Gastroesophageal sphincter (tissue), 3 donors: Measurements from ENCODE around the gene EPHB2.

Source experiments
- CTCF ChIP-seq, 4 experiments: fragments of 200-600 bp in 2 of 4; fragments of 450-650 bp in 2 of 4; sonication (generic) in 1 of 4; IDR thresholded peaks; one replicate each; pipeline ENCODE4 v1.5.1; 2017 to 2019; ENCODE audit warnings: antibody characterized with exemption in 4 of 4, mild to moderate bottlenecking in 2 of 4, moderate library complexity in 2 of 4
- EP300 ChIP-seq: sonication (generic); formaldehyde crosslinking; IDR thresholded peaks from one replicate; pipeline ENCODE4 v1.6.1; 2017; ENCODE audit warnings: antibody characterized with exemption, mild to moderate bottlenecking
- POLR2A ChIP-seq, 2 donors: fragments of 450-650 bp; IDR thresholded peaks; one replicate each; pipeline ENCODE4 v1.6.1; 2017; ENCODE audit warnings: antibody characterized with exemption in 2 of 2, mild to moderate bottlenecking in 2 of 2, moderate library complexity in 1 of 2

- no peak for TF ChIP-seq CTCF (IDR thresholded peaks at IDR 0.05)
- TF ChIP-seq POLR2A (IDR thresholded peaks at IDR 0.05) = no peak
- no peak for TF ChIP-seq EP300
Measured at GRCh38 chr1:22865736-22866135, 155.1 kb downstream of the EPHB2 start.
